Neutrophil (primary cell): Measurements from ENCODE around the gene LGI4.
"Not testable (repeated sequence)": the region's sequence is repeated elsewhere in the genome, so short reads cannot be mapped to it uniquely, and the experiment has no call there.

Experiments used
- H3K27ac ChIP-seq: fragments of 200-600 bp; sonication (generic); 2 replicates; pipeline ENCODE4 v1.5.1; 2016; ENCODE audit warnings: mild to moderate bottlenecking, moderate library complexity
- H3K27me3 ChIP-seq: fragments of 200-600 bp; sonication (generic); 2 replicates; pipeline ENCODE4 v1.6.0; 2016; ENCODE audit warnings: mild to moderate bottlenecking
- H3K36me3 ChIP-seq: fragments of 200-600 bp; sonication (generic); 2 replicates; pipeline ENCODE4 v1.5.1; 2017
- H3K4me1 ChIP-seq, 2 experiments: fragments of 200-600 bp in 1 of 2; sonication (generic) in 1 of 2; 1 replicate in 1 of 2; 2 replicates in 1 of 2; pipeline versions ENCODE4 v1.5.1 to v1.6.1; 2013 to 2016; ENCODE audit warnings: low read depth in 1 of 2, low read length in 1 of 2, mild to moderate bottlenecking in 1 of 2, moderate library complexity in 1 of 2; ENCODE audit not compliant: control insufficient read depth in 1 of 2, insufficient read depth in 1 of 2
- H3K4me3 ChIP-seq, 2 experiments: fragments of 200-600 bp in 1 of 2; sonication (generic) in 1 of 2; 1 replicate in 1 of 2; 2 replicates in 1 of 2; pipeline ENCODE4 v1.5.1; 2013 to 2016; ENCODE audit warnings: low read depth in 1 of 2, low read length in 1 of 2, mild to moderate bottlenecking in 1 of 2, moderate library complexity in 1 of 2
- H3K9me3 ChIP-seq: fragments of 200-600 bp; sonication (generic); 2 replicates; pipeline ENCODE4 v1.5.1; 2016
- TF ChIP-seq, protein P1 (sequence below): fragments of 200-600 bp; sonication (generic); IDR thresholded peaks from 2 replicates; pipeline ENCODE4 v1.5.1; 2016; ENCODE audit warnings: antibody characterized with exemption

LGI4 gene

DNA sequence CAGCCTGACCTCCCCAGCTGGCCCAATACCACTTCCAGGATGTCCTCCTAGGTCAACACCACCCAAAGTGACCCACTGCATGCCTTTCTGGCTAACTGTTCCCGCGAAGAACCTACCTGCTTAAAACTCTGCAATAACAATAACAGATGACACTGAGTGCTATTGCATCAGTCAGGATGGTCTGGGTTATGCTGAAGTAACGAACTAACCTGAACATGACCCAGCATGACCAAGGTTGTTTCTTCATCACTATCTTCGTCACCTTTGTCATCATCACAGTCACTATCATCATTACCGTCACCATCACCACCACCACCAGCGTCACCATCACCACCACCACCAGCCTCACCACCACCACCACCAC is 29.8 kb downstream of the LGI4 start:
- Histone ChIP-seq H3K27me3 (peaks cover 9% of the 10 kb centered on the region), H3K27ac (no peak overlapping the region), H3K36me3 (no peaks in the 10 kb centered on the region), H3K4me1 (no peaks in the 10 kb centered on the region), H3K9me3 (no peaks in the 10 kb centered on the region), H3K4me3 (no peak overlapping the region)
- TF ChIP-seq, protein P1, sequence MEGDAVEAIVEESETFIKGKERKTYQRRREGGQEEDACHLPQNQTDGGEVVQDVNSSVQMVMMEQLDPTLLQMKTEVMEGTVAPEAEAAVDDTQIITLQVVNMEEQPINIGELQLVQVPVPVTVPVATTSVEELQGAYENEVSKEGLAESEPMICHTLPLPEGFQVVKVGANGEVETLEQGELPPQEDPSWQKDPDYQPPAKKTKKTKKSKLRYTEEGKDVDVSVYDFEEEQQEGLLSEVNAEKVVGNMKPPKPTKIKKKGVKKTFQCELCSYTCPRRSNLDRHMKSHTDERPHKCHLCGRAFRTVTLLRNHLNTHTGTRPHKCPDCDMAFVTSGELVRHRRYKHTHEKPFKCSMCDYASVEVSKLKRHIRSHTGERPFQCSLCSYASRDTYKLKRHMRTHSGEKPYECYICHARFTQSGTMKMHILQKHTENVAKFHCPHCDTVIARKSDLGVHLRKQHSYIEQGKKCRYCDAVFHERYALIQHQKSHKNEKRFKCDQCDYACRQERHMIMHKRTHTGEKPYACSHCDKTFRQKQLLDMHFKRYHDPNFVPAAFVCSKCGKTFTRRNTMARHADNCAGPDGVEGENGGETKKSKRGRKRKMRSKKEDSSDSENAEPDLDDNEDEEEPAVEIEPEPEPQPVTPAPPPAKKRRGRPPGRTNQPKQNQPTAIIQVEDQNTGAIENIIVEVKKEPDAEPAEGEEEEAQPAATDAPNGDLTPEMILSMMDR: no peak

DNA sequence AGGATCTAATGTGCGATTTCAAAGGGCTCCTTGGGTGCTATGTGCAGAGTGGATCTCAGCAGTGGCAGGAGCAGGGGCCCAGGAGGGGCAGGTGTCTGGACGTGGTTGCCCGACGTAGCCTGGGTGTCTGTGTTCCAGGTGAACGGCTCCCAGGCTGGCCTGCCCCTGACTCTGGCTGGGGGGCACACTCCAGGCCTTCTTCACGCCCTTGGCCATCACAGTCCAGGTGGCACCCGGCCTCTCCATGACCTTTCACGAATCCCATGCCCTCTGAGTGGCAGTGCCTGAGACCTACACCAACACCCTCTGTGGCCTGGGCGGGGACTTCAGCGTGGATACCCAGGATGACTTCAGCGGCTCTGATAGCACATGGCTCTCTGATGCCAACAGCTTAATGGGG is 30.5 kb downstream of the LGI4 start:
- Histone ChIP-seq H3K9me3 (no peaks in the 10 kb centered on the region), H3K27ac (no peak overlapping the region), H3K4me1 (no peaks in the 10 kb centered on the region), H3K4me3 (no peak overlapping the region), H3K27me3 (peaks cover 2% of the 10 kb centered on the region), H3K36me3 (no peaks in the 10 kb centered on the region)
- TF ChIP-seq, protein P1: no peak

DNA sequence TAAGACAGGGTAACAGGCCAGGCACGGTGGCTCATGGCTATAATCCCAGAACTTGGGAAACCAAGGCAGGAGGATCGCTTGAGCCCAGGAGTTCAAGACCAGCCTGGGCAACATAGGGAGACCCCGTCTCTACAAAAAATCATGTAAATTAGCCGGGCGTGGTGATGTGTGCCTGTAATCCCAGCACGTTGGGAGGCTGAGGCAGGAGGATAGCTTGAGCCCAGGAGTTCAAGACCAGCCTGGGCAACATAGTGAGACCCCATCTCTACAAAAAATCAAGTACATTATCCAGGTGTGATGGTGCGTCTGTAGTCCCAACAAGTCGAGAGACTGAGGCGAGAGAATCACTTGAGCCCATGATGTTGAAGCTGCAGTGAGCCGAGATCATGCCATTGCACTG is 31.2 kb downstream of the LGI4 start:
- H3K4me3 ChIP-seq, H3K27me3 ChIP-seq, H3K36me3 ChIP-seq, H3K4me1 ChIP-seq, H3K9me3 ChIP-seq, H3K27ac ChIP-seq: not testable (repeated sequence)

DNA sequence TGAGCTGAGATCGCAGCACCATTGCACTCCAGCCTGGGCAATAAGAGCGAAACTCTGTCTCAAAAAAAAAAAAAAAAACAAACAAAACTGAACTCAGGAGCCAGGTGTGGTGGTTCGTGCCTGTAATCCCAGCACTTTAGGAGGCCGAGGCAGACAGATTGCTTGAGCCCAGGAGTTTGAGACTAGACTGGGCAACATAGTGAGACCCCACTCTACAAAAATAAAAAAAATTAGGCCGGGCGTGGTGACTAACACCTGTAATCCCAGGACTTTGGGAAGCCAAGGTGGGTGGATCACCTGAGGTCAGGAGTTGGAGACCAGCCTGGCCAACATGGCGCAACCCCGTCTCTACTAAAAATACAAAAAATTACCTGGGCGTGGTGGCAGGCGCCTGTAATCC is 32.9 kb downstream of the LGI4 start:
- not testable (repeated sequence) for H3K4me1 ChIP-seq, H3K36me3 ChIP-seq, H3K27ac ChIP-seq, H3K4me3 ChIP-seq, H3K9me3 ChIP-seq, H3K27me3 ChIP-seq

DNA sequence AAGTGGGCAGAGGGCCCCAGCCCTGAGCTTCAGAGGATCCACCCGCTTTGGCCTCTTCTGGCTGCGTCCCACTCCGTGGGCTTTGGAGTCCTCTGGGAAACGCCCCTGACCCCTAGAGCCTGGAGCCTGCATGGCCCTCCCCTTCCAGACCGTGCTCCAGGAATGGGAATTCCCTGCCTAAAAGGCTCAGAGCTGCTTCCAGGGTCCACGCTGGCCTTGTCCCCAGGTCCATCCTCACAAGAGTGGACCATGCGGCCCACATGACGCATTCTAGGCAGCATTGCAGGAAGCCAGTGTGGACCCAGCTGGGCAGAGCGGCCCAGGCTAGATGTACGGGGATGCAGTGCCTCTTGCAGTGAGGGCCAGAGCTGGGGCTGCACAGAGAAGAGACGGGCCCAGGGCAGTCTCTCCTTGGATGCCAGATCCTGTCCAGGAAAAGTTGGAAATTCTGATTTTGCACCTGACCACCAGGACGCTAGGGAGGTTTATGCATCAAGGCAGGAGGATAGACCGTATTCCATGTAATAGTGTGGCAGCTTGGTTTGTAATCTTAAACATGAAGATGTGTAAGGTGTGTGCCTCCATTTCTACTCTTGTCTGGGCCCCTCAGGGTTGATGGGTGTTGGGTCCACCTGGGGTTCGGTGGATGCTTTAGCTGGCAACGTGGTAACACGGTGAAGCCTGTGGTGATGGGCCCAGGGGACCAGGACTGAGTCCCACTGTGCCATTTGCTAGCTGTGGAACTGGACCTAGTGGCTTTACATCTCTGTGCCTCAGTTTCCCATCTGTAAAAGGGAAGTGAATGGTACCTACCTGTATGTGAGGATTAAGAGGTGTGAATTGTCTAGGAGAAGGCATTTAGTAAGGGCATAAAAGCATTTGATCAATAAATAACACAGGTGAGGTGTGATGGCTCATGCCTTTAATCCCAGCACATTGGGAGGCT is 34.0 kb downstream of the LGI4 start:
- Histone ChIP-seq H3K27me3 (no peaks in the 10 kb centered on the region), H3K27ac (no peak overlapping the region), H3K36me3 (no peaks in the 10 kb centered on the region), H3K4me1 (no peaks in the 10 kb centered on the region), H3K9me3 (no peaks in the 10 kb centered on the region), H3K4me3 (no peak overlapping the region)
- TF ChIP-seq, protein P1: no peak

DNA sequence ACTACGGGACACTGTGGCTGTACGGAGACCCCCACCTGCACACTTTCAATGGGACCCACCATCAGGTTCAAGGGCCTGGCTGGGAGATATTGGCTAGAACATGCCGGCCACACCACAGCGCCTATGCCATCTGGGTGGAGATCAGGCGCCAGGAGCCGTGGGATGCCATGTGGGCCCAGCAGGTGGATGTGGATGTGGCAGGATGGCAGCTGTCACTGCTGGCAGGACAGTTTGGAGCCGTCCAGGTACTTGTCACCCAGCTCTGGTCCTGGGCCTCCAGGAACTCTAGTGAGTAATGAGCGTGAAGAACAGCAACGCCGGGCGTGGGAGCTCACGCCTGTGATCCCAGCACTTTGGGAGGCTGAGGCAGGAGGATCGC is 35.0 kb downstream of the LGI4 start:
- TF ChIP-seq, protein P1: no peak
- Histone ChIP-seq H3K27me3 (no peaks in the 10 kb centered on the region), H3K36me3 (no peaks in the 10 kb centered on the region), H3K27ac (no peak overlapping the region), H3K4me1 (no peaks in the 10 kb centered on the region), H3K9me3 (no peaks in the 10 kb centered on the region), H3K4me3 (no peak overlapping the region)
